AG20443 (cell line): ENCODE data around the gene RNF220.

Experiments
- DNase-seq: peaks from one replicate; pipeline ENCODE4 v3.0.0; 2012; ENCODE audit warnings: low spot score, mixed read lengths

Gene RNF220

DNA sequence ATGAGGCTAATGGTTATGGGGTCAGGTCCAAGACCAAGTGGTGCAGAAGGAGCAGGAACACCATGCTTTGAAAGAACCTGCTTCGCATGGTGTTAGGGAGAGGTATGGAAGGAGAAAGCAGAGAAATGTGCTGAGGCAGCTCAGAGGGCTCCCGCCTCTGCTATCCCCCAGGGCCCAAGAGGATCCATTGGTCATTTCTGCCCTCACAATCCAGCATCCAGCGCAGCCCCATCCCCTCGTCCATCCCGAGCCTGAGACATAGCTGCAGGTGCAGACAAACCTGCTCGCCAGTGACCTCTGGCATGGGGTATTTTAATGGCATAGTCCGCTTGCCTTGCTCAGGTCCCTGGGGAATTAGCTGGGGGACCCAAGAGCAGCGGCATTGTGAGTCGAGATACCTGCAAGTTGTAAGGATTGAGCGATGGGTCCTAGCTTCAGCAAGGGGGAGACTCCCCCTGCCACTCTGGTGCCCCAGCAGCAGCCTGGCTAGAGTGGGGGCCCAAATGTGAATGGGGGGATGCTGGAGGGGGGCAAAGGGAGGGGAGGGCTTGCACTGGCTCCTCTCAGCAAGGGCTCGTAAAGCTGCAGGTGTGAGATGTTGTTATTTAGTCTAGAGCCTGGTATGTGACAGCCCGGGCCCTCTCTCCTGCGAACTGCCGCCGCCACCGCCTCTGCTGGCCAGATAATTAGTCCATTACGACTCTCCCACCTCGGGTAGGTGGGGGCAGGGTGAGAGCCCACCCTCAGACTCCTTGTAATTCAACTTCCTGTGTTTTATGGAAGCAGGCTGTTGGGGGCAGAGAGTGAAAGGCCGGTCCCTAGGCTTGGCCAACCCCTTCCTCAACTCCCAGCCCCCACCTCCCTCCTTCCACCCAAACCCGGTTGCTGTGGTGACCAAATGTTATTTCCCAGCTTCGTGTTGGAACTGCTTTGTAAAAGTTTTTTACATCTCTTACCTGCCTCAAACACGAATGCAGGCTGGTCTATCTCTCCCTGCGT lies 118.8 kb downstream of the RNF220 start:
- no peak for DNase-seq

- no peak for DNase-seq
These were observed 119.8 kb downstream of the RNF220 start for GRCh38 chr1:44524655-44525500.

- DNase-seq: no peak
These were observed 121.4 kb downstream of the RNF220 start for GRCh38 chr1:44526295-44527073.

DNA sequence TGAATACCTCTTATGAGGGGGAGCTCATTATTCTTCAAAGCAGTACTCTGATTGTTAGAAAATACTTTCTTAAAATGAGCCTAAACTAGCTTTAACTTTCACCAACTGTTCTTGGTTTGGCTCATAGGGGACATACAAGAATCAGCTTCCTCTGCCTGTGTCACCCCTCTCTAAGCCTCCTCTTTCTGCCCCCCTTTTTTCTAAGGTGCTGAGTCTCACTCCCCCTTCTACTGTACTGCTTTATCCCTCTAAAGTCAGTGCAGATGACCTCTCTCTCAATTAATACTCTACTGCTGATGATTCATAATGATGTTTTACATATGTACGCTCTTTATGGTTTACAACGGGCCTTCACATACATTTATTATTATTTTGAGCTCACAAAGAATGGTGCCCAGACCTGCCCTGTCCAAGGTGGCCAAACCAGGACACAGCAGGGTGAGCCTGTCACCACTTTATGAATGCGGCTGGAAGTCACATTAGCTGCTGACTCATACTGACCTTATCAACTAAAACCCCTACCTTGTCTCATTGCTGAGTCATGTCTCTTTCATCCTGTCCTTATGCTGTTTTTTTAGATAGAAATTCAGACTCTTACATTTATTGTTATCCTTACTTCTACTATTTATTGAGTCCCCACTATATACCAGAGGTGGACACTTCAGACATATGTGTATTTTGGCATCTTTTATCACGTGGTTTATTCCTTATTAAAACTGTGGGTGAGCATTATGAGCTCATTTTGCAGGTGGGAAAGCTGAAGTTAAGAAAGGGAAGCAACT lies 126.9 kb downstream of the RNF220 start:
- DNase-seq: no peak

- no peak for DNase-seq
These were observed 127.5 kb downstream of the RNF220 start for GRCh38 chr1:44532567-44532944.

DNA sequence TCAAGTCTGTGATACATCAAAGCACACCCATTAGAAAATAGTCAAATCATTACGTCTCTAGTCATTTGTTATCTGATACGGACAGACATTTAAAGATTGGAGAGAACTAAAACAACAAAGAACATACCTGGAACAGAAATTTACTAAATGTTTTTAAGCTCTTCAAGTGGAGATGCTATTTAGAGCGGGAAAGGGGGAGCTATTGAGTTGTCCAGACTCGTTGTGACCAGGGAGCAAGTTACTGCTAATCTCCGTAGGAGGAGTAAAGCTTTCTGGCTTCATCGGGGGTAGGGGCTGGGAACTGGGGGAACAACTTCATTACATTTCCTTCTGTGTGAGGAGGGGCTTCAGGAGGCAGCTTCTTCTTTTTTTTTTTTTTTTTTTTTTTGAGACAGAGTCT lies 129.7 kb downstream of the RNF220 start:
- DNase-seq: no peak

DNA sequence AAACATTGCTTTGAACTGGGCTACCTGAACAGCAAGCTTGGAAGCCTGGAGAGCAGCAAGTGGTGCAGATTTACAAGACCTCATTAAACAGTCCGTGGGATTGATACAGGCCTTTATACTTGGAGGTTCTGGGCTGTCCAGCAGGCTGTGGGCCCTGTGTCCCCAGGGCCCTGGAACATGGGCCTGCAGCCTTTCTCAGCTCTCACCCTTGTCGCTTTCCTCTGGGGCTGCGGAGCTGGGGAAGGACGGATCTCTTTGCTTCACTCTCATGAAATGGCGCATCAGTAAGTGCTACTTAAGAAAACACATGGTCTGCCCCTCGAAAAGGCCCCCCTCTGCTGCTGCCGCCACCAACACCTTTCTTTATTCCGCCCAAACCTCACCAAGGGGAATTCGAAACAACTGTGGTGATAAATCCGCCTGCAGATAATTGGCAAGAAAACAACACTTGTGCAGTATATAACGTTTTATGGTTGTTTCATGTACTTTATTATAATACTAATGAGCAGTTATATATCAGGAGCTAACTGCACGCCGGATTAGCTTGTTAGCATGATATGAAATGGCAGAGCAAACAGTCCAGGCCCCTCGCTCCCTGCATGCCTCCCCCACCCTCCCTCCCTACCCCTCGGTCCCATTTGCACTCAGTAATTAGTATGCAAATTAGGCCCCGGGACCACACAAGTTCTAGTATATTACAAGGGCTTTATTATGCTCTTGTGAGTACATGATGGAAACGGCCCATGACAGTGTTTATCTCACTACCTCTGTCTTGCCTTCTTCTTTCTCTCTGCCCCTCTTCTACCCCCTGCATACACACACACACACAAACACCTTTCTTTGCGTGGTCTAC lies 131.5 kb downstream of the RNF220 start:
- no peak for DNase-seq

- DNase-seq: no peak
These were observed 132.5 kb downstream of the RNF220 start for GRCh38 chr1:44537538-44537937.

DNA sequence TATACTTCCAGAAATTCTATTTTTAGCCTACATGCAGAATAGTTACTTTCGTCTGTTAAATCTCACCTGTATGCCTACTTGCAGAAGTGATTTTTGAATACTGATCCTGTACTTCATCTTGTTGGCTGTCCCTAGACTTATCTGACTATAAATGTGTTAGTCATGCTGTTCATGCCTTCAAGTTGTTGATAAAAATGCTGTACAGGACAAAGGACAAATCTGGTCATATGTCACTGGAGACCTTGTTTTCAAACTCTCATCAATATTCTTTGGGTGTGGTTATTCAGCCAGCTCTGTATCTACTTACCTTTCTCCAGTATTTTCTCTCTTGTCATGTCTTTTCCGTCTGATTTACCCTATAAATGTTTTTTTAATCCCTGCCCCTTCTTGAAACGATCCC lies 132.9 kb downstream of the RNF220 start:
- no peak for DNase-seq

GRCh38 chr1:44539991-44540730 lies 135.1 kb downstream of the RNF220 start:
- no peak for DNase-seq

DNA sequence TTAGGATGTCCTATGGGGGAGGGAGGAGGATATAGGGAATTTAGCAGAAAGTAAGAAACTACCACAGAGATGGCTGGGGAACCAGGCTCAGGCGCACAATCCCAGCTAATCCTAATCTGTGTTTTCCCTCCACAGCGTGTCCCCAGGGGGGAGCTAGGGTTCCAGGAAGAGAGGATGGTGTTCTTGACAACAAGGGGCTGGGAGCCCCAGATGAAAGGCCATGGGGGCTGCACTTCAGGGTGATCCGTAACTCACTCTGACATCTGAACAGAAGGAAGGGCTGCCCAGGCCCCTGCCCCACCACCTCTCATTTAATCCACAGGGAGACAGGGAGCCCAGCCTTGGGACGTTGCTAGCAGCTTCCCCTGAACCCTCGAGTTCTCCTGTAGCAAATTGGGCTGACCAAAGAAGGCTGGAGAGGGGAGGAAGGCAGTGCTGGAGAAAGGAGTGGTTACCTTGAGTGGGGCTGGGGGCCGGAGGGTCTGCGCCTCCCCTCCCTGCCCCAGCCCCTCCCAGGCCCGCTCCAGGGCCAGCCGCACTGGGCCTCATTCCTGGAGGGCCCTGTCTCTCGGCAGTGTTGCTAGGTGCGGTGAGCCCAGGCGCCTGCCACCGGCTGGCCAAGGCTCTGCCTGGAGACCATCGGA lies 137.5 kb downstream of the RNF220 start:
- no peak for DNase-seq

DNA sequence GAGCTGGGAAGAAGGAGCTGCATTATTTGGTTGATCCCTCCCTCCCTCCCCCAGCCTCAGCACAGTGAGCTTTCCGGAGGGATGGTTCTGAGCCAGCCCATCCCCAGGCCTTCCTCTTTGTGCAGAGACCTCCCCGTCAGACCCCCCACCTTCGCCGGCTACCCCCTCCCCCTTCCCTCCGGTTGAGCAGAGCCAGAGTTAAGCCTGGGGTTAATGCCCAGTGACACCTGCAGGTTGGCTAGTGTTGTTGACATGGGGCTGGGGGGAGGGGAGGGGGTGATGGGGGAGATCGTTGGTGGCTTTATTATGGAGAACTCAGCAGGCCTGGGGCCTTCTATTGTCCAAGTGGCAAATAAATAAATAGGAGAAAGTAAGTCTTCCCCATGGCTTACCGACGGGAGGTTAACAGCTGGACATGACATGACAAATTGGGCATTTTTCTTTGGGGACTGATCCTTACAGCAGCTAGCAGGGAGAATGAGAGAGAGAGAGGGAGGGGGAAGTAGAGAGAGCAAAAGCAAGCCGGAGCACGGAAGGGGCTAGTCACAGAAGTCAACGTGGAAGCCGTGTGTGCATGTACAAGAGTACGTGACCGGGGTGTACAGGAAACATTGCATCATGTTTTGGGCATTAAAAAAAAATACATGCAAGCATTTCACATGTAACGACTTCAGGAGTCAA lies 138.1 kb downstream of the RNF220 start:
- DNase-seq: no peak

DNA sequence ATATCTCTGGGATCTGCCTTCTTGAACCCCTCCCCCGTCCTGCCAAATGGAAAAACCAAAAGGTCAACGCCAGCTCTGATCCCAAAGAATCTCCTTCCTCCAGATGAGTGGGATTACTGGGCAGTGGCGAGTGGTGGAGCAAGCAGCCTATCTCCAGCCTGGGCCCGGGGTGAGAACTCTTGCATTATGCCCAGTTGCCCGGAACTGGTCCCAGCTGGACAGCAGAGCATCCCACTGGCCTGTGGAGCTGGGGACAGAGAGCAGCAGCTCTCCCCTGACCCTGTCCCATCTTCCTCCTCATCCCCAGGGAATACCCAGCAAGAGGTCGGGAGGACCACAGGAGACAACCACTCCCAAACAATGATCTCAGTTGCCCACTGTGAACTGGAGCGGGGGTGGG lies 138.7 kb downstream of the RNF220 start:
- DNase-seq: no peak

- no peak for DNase-seq
These were observed 139.9 kb downstream of the RNF220 start for GRCh38 chr1:44544960-44545359.

- DNase-seq: no peak
These were observed 140.9 kb downstream of the RNF220 start for GRCh38 chr1:44545961-44546360.

GRCh38 chr1:44546403-44547053 lies 141.5 kb downstream of the RNF220 start:
- no peak for DNase-seq

DNA sequence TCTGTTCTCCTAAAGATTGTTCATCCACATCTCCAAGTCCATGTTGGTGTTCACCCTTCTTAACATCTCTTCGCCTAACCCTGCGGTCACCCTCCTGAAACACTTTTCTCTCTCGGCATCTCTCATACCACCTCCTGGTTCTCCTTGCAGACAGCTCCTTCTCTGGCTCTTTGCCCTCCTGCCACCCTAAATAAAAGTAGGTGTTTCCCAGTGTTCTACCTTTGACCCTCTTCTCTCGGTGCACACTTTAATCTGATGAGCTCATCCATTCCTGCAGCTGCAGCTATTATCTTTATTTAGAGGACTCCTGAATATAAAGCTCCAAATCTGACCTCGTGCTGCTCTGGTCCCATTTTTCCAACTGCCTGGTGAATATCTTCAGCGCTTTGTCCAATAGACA lies 142.3 kb downstream of the RNF220 start:
- DNase-seq: no peak

GRCh38 chr1:44547837-44548236 lies 142.8 kb downstream of the RNF220 start:
- no peak for DNase-seq
